H54 (cell line): ENCODE data around the gene SLC9A9.

Experiments
- DNase-seq: peaks from one replicate; pipeline ENCODE4 v3.0.0; 2011; ENCODE audit warnings: low spot score, mixed read lengths; ENCODE audit not compliant: insufficient read length
- FAIRE-seq: peaks from 3 replicates; lab custom pipeline; 2011; peaks lifted over from hg19 to GRCh38; lab: Jason Lieb, UNC
- POLR2A ChIP-seq: IDR thresholded peaks from 2 replicates; pipeline ENCODE4 v1.6.1; 2011; ENCODE audit warnings: low read depth, mild to moderate bottlenecking, low read length

The SLC9A9 gene

DNA sequence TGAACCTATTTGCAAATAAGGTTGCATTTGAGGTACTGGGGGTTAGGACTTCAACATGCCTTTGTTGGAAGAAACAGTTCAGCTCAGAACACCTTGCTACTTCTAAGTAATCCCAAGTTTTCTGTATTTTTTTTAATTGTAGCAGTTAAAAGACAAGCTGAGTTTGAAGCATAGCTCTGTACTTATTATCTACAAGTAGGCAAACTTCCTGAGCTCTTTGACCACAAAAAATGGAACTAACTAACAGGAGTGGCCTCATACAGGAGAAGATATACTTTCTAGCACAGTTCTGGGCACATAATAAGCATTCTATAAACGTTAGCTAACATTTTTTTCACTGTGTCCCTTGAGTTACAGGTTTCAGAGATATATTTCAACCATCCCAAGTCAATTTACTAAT lies 569.5 kb downstream of the SLC9A9 start:
- DNase-seq (no peak), FAIRE-seq (no peak)
- no peak for TF ChIP-seq POLR2A

DNA sequence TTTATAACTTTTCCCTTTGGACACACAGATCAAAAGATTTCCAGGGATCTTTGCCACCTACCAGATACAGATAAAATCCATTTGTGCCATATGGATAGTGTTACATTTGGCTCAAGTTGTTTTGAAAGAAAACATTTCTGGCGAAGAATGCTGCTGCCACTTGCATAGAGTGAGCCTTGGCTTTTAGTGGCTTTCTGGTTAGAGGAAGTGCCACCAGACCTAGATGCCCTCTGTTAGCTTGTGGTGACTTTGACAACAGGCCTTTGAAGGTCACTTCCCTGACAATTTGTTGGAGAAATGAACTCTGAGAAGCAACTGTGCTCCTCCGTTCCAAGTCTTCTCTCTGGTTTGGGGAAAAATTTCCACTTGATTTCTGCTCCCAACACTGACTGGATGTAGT lies 570.7 kb downstream of the SLC9A9 start:
- TF ChIP-seq POLR2A, result no peak
- FAIRE-seq (no peak), DNase-seq (no peak)

DNA sequence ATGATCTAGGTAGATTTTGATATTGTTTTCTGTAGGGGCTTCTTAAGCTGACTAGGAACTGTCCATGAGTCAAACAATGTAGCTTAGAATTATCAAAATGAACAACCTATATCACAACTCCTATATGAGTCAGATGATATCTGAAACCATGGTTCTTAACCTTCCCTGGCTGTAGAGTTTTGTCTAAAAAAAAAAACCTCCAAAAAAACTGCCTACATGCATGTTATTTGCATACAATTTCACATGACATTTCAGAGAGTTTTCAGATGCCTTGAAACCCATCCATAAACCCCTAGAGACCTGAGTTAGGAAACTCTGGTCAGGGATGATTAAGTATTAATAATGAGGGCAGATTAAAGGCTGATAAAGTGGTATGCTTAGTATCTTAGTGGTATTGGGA lies 571.7 kb downstream of the SLC9A9 start:
- DNase-seq (no peak), FAIRE-seq (no peak)
- no peak for TF ChIP-seq POLR2A

DNA sequence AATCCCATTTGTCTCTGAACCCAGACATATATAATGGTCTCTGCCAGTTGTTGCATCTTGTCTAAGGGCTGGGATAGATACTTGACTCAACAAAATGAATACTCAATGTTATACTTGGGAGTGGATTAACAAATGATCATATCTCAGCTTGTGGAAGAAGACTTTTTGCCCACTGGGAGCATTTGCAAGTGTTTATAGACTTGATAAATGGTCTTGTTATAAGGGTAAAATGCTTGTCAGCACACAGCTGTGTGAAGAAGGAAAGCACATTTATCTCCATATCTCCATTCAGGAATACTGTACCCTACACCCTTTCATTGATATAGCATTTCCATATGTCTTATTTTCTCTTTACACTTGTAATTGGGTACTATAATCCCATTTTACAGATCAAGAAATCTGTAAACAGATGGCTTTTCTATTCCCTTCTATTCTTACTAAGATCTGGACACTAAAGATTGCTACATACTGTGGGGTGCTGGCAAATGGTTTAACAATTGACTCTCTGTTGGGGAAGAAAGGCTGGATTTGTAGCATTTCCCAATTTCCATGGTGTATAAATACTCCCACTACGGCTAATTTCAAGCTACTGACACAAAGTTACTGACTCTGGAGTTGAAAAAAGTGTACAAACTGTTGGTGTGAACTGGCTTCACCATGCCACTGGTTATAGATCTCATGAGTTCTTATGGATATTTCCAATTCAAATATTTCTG lies 574.1 kb downstream of the SLC9A9 start:
- DNase-seq, result no peak
- FAIRE-seq, result no peak
- no peak for TF ChIP-seq POLR2A

DNA sequence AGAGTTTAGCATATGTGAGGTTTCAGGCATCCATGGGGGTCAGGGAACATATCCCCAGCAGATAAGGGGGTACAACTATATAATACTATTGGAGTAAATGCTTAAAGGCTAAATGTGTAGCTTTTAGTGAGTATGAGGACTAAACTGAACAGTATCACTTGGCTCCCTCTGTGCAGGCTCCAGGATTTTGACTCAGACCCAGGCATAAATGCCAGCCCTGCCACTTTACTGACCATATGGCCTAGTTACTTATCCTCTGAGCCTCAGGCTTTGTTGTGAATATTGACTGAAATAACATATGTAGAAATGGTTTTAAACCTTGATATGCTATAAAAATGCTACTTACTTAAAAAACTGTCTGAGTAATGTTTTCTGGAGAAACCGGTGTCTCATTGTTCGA lies 577.1 kb downstream of the SLC9A9 start:
- DNase-seq, result no peak
- no peak for TF ChIP-seq POLR2A
- no peak for FAIRE-seq

DNA sequence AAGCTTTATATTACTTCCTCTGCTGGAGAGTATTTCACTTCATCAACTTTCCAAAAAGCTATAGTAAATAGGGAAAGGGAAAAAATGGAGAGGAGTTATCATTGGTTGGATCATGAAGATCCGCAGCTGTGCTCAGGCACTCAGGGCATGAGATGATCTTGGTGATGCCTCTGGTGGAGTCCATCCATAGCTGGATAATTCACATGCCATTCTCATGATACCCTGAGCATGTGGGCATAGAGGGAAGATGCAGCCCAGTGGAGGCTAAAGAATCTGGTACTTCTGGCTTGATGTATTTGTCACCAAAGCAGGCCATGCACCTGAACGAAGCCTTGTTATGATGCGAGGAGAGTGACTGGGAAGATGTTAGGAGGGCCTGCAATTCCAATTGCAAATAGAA lies 578.5 kb downstream of the SLC9A9 start:
- DNase-seq (no peak), FAIRE-seq (no peak)
- TF ChIP-seq POLR2A, result no peak

DNA sequence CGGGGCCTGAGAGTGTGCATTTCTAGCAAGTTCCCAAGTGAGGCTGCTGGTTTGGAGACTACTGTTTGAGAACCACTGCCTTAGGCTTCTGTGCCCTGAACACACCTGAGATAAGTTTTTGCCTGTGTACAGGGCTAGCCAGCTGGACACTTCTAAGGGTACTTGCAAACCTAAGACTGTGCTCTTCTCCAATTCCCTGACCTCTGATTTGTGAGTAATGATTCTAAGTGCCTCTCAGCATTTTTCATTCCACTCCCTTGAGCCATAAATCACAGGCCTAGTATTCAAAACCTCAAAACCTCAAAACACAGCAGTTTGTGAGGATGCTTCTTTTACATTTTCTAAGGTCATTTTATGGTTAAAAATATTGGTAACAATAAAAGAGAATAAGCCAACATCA lies 580.3 kb downstream of the SLC9A9 start:
- DNase-seq (no peak), FAIRE-seq (no peak)
- no peak for TF ChIP-seq POLR2A

DNA sequence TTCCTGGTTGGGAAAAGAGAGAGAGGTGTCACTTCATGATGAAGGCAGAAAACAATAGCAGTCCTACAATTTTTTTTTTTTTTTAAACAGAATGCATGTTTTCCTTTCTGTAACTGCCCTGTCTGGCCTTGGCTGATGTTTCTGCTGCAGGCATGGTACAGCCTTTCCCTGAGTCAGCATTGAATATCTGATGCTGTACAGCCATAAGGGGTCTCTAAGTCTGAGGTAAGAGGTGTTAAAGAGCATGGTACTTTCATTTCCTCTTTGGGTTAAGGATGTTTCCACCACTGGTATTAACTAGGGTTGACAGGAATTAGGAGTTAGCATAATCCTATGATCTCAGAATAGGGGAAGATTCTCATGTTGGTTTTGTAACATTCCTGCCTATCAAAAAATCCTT lies 581.3 kb downstream of the SLC9A9 start:
- no peak for TF ChIP-seq POLR2A
- no peak for FAIRE-seq
- no peak for DNase-seq

DNA sequence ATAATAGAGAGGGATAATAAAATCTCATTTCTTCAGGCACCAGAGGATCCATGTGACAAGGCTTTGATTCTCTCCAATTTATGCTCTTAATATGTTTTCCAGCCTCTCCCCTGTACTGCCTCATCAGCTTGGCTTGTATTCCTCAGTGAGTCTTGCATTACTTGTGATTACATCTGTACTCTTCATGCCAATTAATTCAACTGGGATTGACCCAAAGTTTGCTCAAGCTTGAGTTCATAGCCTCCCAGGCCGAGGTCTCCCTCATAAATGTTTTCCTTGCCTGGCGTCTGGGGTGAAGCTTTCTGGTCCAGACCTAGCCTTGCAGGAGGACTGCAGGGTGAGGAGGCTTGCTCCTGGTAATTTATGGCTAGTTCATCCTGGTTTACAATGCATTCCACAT lies 581.8 kb downstream of the SLC9A9 start:
- FAIRE-seq, result no peak
- no peak for DNase-seq
- TF ChIP-seq POLR2A, result no peak

DNA sequence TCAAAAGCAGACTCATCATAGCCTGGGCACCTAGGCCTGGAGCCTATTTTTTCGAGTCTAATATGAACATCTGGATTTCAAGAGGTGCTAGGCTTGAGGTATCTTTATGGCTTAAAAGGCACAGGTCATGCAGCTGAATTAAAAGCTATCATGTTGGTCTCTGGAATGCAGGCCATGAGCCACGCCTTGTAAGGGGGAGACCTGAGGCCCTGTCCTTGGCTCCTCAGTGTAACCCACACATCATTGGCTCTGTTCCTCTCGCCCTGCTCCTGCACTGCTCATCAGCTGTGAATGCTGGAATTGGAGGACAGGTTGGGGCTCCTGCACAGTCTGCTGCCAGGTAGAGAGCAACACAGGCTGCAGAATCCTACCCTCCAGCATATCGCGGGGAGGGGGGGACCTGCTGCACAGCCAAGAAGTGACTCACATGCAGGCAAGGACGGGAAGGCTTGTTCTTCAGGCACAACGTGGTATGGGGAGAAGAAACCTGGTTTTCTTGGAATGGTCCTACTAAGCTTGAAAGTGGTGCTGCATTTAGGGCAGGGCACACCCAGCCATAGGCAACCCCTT lies 582.7 kb downstream of the SLC9A9 start:
- no peak for FAIRE-seq
- no peak for TF ChIP-seq POLR2A
- peak; percentile 16 for DNase-seq

DNA sequence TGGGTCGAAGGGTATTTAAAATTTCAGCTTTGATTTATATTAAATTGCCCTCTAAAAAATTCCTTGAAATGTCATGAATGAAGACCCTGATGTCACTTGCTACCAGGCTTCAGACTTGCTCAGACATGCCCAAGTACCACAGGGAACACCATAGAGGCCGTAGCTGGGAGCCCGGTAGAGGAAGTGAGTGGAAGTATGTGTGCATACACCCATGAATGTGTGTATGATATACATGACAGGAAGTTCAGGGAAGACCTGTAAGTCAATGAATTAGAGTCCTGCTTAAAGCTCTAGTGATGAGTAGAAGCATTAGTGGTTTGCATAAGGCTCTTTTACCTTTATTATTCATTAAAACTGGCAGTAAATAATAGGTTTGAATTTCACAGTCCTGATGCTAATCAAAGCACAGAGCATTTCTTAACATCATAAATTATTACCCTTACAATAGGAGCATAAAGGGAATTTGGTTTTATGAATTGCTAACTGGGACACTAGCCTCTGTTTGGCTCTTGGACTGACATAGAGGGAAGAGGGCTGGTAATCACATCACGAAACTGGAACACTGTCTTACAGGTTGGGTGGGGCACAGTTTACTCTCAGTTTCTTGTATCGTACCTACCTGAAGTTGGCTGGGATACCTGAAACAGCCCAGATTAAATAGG lies 584.3 kb downstream of the SLC9A9 start:
- FAIRE-seq, result no peak
- no peak for DNase-seq
- TF ChIP-seq POLR2A, result no peak

DNA sequence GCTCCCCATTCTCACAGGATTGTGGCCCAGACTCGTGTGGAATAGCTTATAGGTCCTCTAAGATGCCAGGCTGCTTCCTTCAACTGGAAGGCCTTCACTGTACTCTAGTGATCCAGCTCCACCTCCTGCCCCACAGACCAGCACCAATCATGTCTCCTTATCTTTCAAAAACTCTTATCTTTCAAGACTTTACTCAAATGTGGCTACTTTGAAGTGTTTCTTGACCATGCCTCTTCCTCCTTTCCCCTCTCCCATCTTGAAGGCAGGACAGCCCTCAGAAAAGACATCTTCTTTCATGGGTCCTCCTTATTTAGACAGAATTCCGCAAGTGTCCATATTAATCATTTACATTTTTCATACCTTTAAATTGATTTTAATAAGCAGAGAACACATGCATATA lies 586.4 kb downstream of the SLC9A9 start:
- no peak for DNase-seq
- no peak for FAIRE-seq
- no peak for TF ChIP-seq POLR2A

DNA sequence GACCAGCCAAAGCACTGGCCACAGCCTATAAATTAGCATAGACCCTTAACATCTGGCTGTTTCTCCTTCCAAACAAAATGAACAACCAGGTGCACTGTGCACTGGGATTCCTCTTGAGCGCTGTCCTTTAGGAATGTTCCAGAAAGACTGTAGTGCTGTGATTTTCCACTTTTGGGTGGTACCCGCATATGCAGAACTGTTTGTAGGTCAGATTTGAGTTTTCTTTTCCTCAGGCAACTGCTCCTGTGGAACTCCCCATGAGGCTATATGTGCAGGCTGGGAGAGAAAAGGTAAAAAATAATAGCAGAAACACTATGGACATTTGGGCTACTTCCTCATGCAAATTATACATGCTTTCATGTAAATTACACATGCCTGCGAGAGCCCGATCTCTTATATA lies 589.6 kb downstream of the SLC9A9 start:
- TF ChIP-seq POLR2A, result no peak

DNA sequence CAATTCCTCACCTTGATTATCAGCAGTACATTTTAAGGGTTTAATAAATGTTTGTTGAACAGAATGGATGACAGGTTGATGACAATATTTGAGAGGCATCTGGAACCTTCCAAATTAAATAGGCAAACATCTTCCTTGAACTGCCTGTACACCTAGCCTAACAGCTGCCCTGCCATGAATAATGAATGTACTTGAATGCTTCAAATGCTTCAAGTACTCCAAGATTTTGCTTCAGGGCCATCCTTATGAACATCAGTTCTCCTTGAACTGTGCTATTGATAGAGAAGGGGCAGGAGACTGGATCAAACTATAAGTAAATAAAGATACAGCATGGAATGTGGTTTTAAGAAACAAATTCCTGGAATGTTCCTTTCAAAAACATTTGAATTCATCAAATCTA lies 591.9 kb downstream of the SLC9A9 start:
- no peak for DNase-seq
- no peak for FAIRE-seq
- TF ChIP-seq POLR2A, result no peak

More for the DNA sequence above, 589.6 kb downstream of the SLC9A9 start:
- FAIRE-seq, result no peak
- no peak for DNase-seq

DNA sequence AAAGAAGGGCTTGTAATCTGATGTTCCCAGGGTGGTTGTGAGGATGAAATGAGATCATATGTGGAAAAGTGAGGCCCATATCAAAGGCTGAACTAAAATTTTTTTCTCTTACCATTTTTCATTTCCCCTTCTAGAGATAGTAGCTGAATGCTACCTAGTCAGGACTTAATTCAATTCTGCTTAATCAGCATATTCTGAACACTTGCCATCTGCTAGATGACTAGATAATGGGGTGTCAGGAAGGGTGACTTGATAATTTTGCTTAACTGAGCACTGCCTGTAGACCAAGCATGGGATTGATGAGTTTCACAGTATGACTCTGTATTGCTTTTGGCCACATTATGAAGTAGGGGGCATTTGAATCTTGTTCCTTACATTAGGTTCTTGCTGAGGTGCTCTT lies 592.5 kb downstream of the SLC9A9 start:
- no peak for TF ChIP-seq POLR2A
- DNase-seq, result no peak
- FAIRE-seq, result no peak
